Heart left ventricle (tissue), 13 donors: ENCODE measurements around the gene PPP1R1B.

Experiments
- CTCF ChIP-seq, 12 donors: fragments of 200-600 bp; sonication (generic) in 4 of 12; IDR thresholded peaks; one replicate each; pipeline versions ENCODE4 v1.5.0 to v1.8.0; 2018 to 2022; ENCODE audit warnings: antibody characterized with exemption in 12 of 12, mild to moderate bottlenecking in 5 of 12
- POLR2A ChIP-seq, 2 donors: fragments of 450-650 bp; IDR thresholded peaks; one replicate each; pipeline ENCODE4 v1.6.1; 2017; ENCODE audit warnings: antibody characterized with exemption in 2 of 2, mild to moderate bottlenecking in 2 of 2, moderate library complexity in 2 of 2
- donor health status: ischemic (EF 13 %, LVEDD 7.1; RV severe dilation, severe dysfunction).
- donor health status: DM: no; HTN: yes; CAD: no.
- donor health status: DM: no; HTN: no; CAD: no.
- donor health status: ischemic (EF 25% LVEDD 6.9; RV normal size, moderate dysfunction).
- donor health status: ischemic (EF 25% LVEDD 5.7; RV mildly dilated, moderate dysfunction).
- donor health status: ischemic (EF 35%, LVEDD 5.7; RV mildly dilated, moderate dysfunction).
- donor health status: nonischemic (EF 11% LVEDD 7.7; RV severe dilation, severe dysfunction).
- donor health status: DM: yes; HTN: yes; CAD: no.
- donor health status: PGD.
- donor health status: ischemic (EF 29% LVEDD 5.4; RV normal size, mild dysfunction).
- donor health status: nonischemic (EF 23%, LVEDD 6.1; RV moderate dilation, normal function).

GRCh38 chr17:39607851-39608130 is 19.0 kb upstream of the PPP1R1B start, which contains the start of gene NEUROD2:
- TF ChIP-seq CTCF (IDR thresholded peaks at IDR 0.05) (no peak), POLR2A (IDR thresholded peaks at IDR 0.05) (no peak)
